ENCODE data around the gene NDUFS6. TPM values are rescaled to one million over a fixed set of nuclear protein-coding genes. Genes with fewer than 3 reads are reported as not detected.

NDUFS6 gene
- total and polyA plus RNA-seq, 4 donors, result 18.0 to 67.9 (median 39.6) TPM

GRCh38 chr5:1855075-1855474, 53.9 kb downstream of the NDUFS6 start:
- peaks cover 6 to 68% (median 41%) of the 10 kb centered on the region in 3 donors for H3K27me3 ChIP-seq (ENCODE audit: control insufficient read depth in 3 of 3, insufficient read depth in 3 of 3, low read length in 2 of 3)
- H3K27ac ChIP-seq (ENCODE audit: low read depth in 1 of 2, low read length in 1 of 2), result no peak overlapping the region
- WGBS, 2 donors, result 38 to 56% methylated on average over 3 of the region's 3 CpGs
- no peak for TF ChIP-seq CTCF (IDR thresholded peaks at IDR 0.05; ENCODE audit: control extremely low read depth, extremely low read depth)
- H3K9me3 ChIP-seq (ENCODE audit: control insufficient read depth in 4 of 4, insufficient read depth in 3 of 4, low read length in 3 of 4), result peaks cover 0 to 3% (median 0%) of the 10 kb centered on the region in 4 donors
- no peak for ATAC-seq (ENCODE audit: insufficient read depth, low FRiP score)
- no peak overlapping the region for H3K9ac ChIP-seq (ENCODE audit: insufficient read depth in 1 of 2, low read length in 2 of 2)
- H3K4me1 ChIP-seq (ENCODE audit: control insufficient read depth in 5 of 5, insufficient read depth in 5 of 5, low read length in 5 of 5), result peaks cover 0 to 7% (median 0%) of the 10 kb centered on the region in 5 donors
- H3K4me3 ChIP-seq, result no peak overlapping the region
- no peaks in the 10 kb centered on the region for H3K36me3 ChIP-seq (ENCODE audit: control insufficient read depth in 4 of 4, insufficient read depth in 4 of 4, low read length in 4 of 4)
- no peak for DNase-seq

DNA sequence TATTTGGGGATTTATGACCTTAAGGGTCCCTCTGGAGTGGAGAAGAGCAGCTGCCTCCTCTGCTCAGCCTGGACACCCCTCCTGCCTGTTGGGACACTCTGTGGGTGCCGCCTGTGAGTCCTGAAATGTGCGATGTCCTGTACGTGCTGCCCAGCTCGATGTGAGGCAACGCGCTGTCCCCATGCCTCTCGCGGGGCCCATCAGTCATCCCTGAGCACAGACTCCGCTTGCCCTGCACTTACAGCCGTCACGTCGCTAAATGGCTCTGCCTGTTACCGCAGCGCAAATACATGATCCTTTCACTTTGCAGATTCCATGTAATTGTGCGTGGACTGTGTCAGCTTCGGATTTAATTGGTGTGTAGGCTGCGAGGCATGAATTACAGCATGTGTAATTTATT, 54.4 kb downstream of the NDUFS6 start:
- DNase-seq (no peak), ATAC-seq (ENCODE audit: insufficient read depth, low FRiP score) (no peak)
- H3K4me1 ChIP-seq (ENCODE audit: control insufficient read depth in 5 of 5, insufficient read depth in 5 of 5, low read length in 5 of 5), result peaks cover 0 to 7% (median 0%) of the 10 kb centered on the region in 5 donors
- no peak overlapping the region for H3K9ac ChIP-seq (ENCODE audit: insufficient read depth in 1 of 2, low read length in 2 of 2)
- H3K4me3 ChIP-seq, result no peak overlapping the region
- H3K27ac ChIP-seq (ENCODE audit: low read depth in 1 of 2, low read length in 1 of 2), result no peak overlapping the region
- H3K27me3 ChIP-seq (ENCODE audit: control insufficient read depth in 3 of 3, insufficient read depth in 3 of 3, low read length in 2 of 3), result peaks cover 6 to 67% (median 36%) of the 10 kb centered on the region in 3 donors
- H3K36me3 ChIP-seq (ENCODE audit: control insufficient read depth in 4 of 4, insufficient read depth in 4 of 4, low read length in 4 of 4), result no peaks in the 10 kb centered on the region
- H3K9me3 ChIP-seq (ENCODE audit: control insufficient read depth in 4 of 4, insufficient read depth in 3 of 4, low read length in 3 of 4), result peaks cover 0 to 2% (median 0%) of the 10 kb centered on the region in 4 donors
- 73 to 85% methylated on average over 17 of the region's 17 CpGs for WGBS, 2 donors
- no peak for TF ChIP-seq CTCF (IDR thresholded peaks at IDR 0.05; ENCODE audit: control extremely low read depth, extremely low read depth)

DNA sequence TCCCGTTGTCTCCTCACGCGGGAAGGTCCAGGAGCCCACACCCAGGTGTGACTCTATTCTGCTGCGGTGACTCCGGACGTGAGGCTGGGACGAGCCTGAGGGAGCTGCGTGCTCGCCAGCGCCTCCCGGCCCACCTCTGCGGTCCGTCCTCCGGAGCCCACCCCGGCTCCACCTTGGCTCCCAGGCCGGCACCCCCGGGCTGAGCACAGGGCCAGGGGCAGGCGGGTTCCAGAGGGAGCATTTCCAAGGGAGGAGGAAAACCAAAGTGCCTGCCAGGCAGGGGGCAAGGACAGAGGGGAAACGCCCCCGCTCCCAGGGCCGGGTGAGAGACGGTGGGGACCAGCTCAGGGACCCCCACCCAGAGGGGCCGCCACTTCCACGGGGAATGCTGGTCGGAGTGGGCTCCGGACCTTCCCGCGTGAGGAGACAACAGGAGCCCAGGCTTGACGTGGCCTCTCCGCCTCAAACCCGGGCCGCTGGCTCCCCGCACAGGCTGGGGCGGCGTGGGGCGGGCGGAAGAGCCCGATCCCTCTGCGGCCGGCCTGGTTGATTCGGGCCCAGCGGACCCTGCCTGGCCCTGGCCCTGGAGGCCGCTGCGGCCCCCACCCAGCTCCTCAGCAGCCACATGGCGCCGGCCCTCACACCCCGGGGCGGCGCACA, 55.5 kb downstream of the NDUFS6 start:
- Histone ChIP-seq H3K4me3 (no peak overlapping the region), H3K4me1 (ENCODE audit: control insufficient read depth in 5 of 5, insufficient read depth in 5 of 5, low read length in 5 of 5) (peaks cover 0 to 1% (median 0%) of the 10 kb centered on the region in 5 donors), H3K9ac (ENCODE audit: insufficient read depth in 1 of 2, low read length in 2 of 2) (no peak overlapping the region), H3K27ac (ENCODE audit: low read depth in 1 of 2, low read length in 1 of 2) (no peak overlapping the region), H3K36me3 (ENCODE audit: control insufficient read depth in 4 of 4, insufficient read depth in 4 of 4, low read length in 4 of 4) (no peaks in the 10 kb centered on the region), H3K27me3 (ENCODE audit: control insufficient read depth in 3 of 3, insufficient read depth in 3 of 3, low read length in 2 of 3) (peaks cover 6 to 61% (median 30%) of the 10 kb centered on the region in 3 donors), H3K9me3 (ENCODE audit: control insufficient read depth in 4 of 4, insufficient read depth in 3 of 4, low read length in 3 of 4) (peaks cover 0 to 2% (median 0%) of the 10 kb centered on the region in 4 donors)
- WGBS, 2 donors, result 43 to 89% methylated on average over 49 of the region's 49 CpGs
- ATAC-seq (ENCODE audit: insufficient read depth, low FRiP score) (no peak), DNase-seq (no peak)
- TF ChIP-seq CTCF (IDR thresholded peaks at IDR 0.05; ENCODE audit: control extremely low read depth, extremely low read depth), result no peak
